HFFc6 (cell line): ENCODE measurements around the gene ANO4. TPM values are rescaled to one million over a fixed set of nuclear protein-coding genes. Genes with fewer than 3 reads are reported as not detected.
A peak's percentile ranks its signal among the peaks of the same experiment; 100 is the strongest.

Source experiments
- DNase-seq: peaks from one replicate; pipeline ENCODE4 v3.0.0-alpha.2; 2018
- H3K27ac Mint-ChIP-seq: 2 replicates; pipeline ENCODE4 v1.8.0; 2020; ENCODE audit warnings: mild to moderate bottlenecking, mixed read lengths
- H3K27me3 Mint-ChIP-seq: 2 replicates; pipeline ENCODE4 v1.8.0; 2021; ENCODE audit warnings: mild to moderate bottlenecking, moderate library complexity, mixed read lengths; ENCODE audit not compliant: insufficient read depth
- H3K36me3 Mint-ChIP-seq: 2 replicates; pipeline ENCODE4 v1.8.0; 2021; ENCODE audit warnings: low read depth, mixed read lengths
- H3K4me1 Mint-ChIP-seq: 2 replicates; pipeline ENCODE4 v1.8.0; 2020; ENCODE audit warnings: low read depth, mixed read lengths
- H3K4me3 Mint-ChIP-seq: 2 replicates; pipeline ENCODE4 v1.8.0; 2020; ENCODE audit warnings: mild to moderate bottlenecking, moderate library complexity, mixed read lengths
- H3K9me3 Mint-ChIP-seq: 2 replicates; pipeline ENCODE4 v1.8.0; 2020; ENCODE audit warnings: mild to moderate bottlenecking, mixed read lengths
- CTCF ChIP-seq: fragments of 200-600 bp; sonication (generic); IDR thresholded peaks from 2 replicates; pipeline ENCODE4 v1.5.0; 2021; ENCODE audit warnings: antibody characterized with exemption, mild to moderate bottlenecking
- total RNA-seq, 6 experiments: library from RNA; stranded (reverse); fragmentation: NEBNext Ultra II Directional; extraction: Animal tissue kit (Norgen Biotek cat#: 25700); gene quantifications; 2 replicates in 1 of 6; 3 replicates in 5 of 6; pipeline ENCODE4 v1.2.3, GENCODE V29; 2021

Gene ANO4
- total RNA-seq, 6 experiments from 2014 or later = not detected

- Mint-ChIP-seq H3K36me3 (peaks cover 3% of the 10 kb centered on the region), H3K4me1 (no peaks in the 10 kb centered on the region), H3K9me3 (peaks cover 14% of the 10 kb centered on the region), H3K27ac (no peak overlapping the region), H3K27me3 (no peaks in the 10 kb centered on the region), H3K4me3 (no peak overlapping the region)
- no peak for TF ChIP-seq CTCF
- no peak for DNase-seq
Measured at GRCh38 chr12:101004898-101005297, 210.3 kb downstream of the ANO4 start.

DNA sequence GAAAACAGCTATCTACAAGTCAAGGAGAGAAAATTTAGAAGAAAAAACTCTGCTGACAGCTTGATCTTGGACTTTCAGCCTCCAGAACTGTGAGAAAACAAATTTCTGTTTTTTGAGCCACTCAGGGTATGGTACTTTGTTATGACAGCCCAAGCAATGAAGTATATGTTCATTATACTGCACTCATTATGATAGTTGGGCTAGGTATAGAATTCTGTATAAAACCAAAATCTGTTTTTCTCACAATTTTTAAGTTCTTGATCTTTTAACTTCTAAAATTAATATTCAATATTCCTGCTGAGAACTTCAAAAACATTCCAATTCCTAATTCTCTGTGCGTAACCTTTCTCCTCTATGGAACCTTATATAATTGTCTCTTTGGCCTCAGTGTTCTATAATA is 214.7 kb downstream of the ANO4 start:
- H3K36me3 Mint-ChIP-seq = peaks cover 6% of the 10 kb centered on the region
- peaks cover 21% of the 10 kb centered on the region for H3K9me3 Mint-ChIP-seq
- H3K4me3 Mint-ChIP-seq = no peak overlapping the region
- 0 out of 2 replicates have a peak, but pooled peaks cover 2% of the 10 kb centered on the region for H3K27me3 Mint-ChIP-seq
- H3K4me1 Mint-ChIP-seq = no peaks in the 10 kb centered on the region
- TF ChIP-seq CTCF = no peak
- DNase-seq = no peak
- H3K27ac Mint-ChIP-seq = no peak overlapping the region

DNA sequence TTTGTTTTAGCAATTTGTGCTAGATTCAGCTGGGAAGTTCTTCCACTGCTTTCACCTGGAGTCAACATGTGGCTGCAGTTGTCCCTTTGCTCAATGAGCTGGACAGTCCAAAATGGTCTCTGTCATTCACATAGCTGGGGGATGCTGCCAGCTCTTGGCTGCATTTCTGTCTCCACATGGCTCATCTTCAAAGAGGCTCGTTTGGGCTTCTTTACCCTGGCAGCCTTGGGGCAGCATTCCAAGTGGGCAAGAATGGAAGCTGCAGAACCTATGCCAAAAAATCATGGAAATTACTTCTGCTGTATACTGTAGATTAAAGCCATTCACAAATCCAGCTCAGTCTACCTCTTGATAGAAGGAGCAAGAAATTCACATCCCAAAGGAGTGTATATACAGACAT is 216.3 kb downstream of the ANO4 start:
- H3K36me3 Mint-ChIP-seq = peaks cover 9% of the 10 kb centered on the region
- DNase-seq = no peak
- 0 out of 2 replicates have a peak, but pooled peaks cover 2% of the 10 kb centered on the region for H3K27me3 Mint-ChIP-seq
- H3K27ac Mint-ChIP-seq = no peak overlapping the region
- TF ChIP-seq CTCF = no peak
- H3K4me1 Mint-ChIP-seq = no peaks in the 10 kb centered on the region
- no peak overlapping the region for H3K4me3 Mint-ChIP-seq
- H3K9me3 Mint-ChIP-seq = peaks cover 30% of the 10 kb centered on the region

GRCh38 chr12:101013993-101014392 is 219.4 kb downstream of the ANO4 start:
- peaks cover 38% of the 10 kb centered on the region for H3K9me3 Mint-ChIP-seq
- H3K4me1 Mint-ChIP-seq = peaks cover 21% of the 10 kb centered on the region
- no peak overlapping the region for H3K27ac Mint-ChIP-seq
- H3K36me3 Mint-ChIP-seq = peaks cover 17% of the 10 kb centered on the region
- H3K27me3 Mint-ChIP-seq = 0 out of 2 replicates have a peak, but pooled peaks cover 2% of the 10 kb centered on the region
- DNase-seq = no peak
- H3K4me3 Mint-ChIP-seq = no peak overlapping the region
- TF ChIP-seq CTCF = no peak

GRCh38 chr12:101015044-101015443 is 220.5 kb downstream of the ANO4 start:
- Mint-ChIP-seq H3K9me3 (peaks cover 27% of the 10 kb centered on the region), H3K4me1 (peaks cover 31% of the 10 kb centered on the region), H3K27ac (no peak overlapping the region), H3K36me3 (peaks cover 13% of the 10 kb centered on the region), H3K27me3 (0 out of 2 replicates have a peak, but pooled peaks cover 2% of the 10 kb centered on the region), H3K4me3 (no peak overlapping the region)
- no peak for DNase-seq
- no peak for TF ChIP-seq CTCF

DNA sequence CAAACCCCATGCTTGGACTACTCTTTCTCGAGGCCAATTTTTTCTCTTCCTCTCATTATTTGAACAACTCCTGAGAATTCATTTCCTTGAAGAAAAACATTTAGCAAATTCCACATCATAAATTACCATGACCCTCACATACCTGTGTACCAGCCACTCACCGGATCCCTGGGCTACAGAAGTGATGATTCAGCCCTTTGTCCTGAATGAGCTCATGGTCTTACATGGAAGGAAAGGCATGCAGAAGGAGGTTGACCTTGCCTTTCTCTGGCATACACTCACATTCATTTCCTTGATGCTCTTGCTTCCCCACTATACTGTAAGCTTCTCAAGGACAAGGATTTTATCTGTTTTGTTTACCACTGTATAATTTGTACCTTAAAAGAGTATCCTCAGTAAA is 224.0 kb downstream of the ANO4 start:
- H3K4me3 Mint-ChIP-seq = peak overlapping the region; percentile 18
- peak overlapping the region; percentile 69 for H3K27ac Mint-ChIP-seq
- peaks cover 27% of the 10 kb centered on the region for H3K9me3 Mint-ChIP-seq
- no peaks in the 10 kb centered on the region for H3K27me3 Mint-ChIP-seq
- peaks cover 61% of the 10 kb centered on the region for H3K4me1 Mint-ChIP-seq
- peak; percentile 75 for DNase-seq
- peaks cover 17% of the 10 kb centered on the region for H3K36me3 Mint-ChIP-seq
- no peak for TF ChIP-seq CTCF
